Hippocampal formation (tissue), 2 donors: ENCODE results near the gene FBXO36.
"Not testable (repeated sequence)": the region's sequence is repeated elsewhere in the genome, so short reads cannot be mapped to it uniquely, and the experiment has no call there.

Source experiments
- DNase-seq, 2 donors: peaks; one replicate each; lab custom pipeline; 2025; lab: John Stamatoyannopoulos, UW

The FBXO36 gene, protein sequence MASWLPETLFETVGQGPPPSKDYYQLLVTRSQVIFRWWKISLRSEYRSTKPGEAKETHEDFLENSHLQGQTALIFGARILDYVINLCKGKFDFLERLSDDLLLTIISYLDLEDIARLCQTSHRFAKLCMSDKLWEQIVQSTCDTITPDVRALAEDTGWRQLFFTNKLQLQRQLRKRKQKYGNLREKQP

DNA sequence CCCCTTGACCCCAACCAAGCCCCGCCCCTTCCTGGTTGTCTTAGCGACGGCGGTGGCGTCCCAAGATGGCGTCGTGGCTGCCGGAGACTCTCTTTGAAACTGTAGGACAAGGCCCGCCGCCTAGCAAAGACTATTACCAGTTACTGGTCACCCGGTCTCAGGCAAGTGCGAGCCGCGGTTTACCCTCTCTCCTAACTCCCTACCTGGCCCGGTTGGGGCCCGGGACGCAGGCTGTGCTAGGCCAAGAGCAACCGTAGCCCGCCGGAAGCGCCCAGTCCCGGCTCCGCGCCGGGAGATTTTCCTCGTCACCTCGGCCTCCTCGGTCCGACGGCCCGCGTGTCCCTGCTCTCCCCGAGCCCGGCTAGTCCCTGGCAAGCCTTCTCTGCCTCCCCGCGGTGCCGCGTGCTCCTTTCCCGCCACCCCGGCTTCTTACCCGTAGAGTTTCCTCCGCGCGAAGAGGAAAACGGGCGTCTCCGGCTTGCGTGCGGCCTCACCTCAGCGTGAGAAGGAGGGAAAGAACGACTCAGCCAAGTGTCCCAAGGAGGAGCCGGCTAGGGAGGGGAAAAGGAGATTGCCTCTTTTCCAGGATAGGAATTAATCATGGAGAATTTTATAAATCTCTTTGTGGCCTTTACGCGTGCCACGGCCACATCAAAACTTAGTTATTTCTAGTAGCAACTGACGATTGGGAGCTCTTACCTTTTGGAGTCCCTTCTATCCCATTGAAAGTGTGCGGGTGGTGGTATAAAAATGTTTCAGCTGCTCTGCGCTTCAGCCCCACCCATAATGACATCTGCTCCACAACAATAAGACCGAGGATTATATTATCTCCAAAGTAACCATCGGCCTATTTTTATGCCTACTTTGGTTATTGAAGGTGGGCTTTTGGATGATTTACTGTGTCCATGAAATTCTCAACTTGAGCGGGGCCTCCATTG, at the start of gene FBXO36:
Gene FBXO36, plus strand, starts transcription at position 55 of the 938 bp plus-strand sequence. Its CDS starts 11 bp downstream, at position 66.
- peak in 1 of 2 donors; percentile 92 for DNase-seq

DNA sequence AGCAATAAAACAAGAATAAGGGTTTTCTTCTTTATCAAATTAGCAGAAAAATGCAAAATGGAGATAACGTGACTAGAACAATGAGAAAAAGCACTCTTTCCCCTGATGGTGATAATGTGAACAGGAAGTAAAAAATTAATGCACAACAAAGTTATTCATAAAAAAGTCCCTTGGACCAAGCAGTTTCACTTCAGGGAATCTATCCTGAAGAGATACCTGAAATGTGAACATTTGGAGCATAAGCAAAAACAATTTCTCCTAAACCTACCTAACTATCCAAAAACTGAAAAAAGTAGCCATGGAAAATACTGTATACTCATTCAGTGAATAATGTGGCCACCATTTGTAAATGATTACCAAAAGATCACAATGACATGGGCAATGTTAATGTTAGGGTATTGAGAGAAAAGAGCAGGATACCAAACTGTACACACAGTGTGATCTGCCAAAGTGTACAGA, 49.2 kb upstream of the FBXO36 start:
- DNase-seq = no peak

DNA sequence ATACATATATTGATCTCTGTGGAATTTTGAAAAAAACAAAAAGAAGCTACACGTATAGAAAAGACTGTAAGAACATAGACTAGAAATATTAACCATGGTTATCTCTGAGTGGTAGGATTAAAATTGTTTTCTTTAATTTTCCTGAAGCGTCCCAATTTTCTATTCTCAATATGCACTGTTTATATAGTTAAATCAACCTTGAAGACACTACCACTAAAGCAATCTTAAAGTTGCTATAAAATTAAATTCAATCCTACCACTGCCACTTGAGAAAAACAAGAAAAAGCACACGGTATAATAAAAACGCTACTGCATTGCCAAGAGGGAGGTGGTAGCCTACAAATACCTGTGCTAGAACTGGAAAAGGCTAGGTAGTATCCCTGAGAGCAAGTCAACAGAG, 47.7 kb upstream of the FBXO36 start:
- no peak for DNase-seq

DNA sequence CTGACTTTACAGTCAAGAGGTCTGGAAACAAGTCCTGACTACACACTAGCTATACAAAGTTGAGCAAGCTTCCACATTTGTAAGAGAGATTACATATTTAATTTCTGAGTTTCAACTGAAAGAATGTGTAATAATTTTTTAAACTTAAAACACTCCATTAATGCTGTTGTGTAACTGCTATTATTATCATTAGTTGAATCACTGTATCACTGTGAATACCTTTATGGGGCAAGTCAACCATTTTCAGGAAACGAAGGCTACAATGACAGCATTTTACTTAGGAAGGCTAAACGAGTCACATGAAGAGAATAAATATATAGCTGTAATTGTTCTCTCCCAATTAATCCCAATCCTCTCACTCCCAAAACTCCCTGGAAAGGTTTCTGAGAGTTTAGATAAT, 46.8 kb upstream of the FBXO36 start:
- DNase-seq = no peak

DNA sequence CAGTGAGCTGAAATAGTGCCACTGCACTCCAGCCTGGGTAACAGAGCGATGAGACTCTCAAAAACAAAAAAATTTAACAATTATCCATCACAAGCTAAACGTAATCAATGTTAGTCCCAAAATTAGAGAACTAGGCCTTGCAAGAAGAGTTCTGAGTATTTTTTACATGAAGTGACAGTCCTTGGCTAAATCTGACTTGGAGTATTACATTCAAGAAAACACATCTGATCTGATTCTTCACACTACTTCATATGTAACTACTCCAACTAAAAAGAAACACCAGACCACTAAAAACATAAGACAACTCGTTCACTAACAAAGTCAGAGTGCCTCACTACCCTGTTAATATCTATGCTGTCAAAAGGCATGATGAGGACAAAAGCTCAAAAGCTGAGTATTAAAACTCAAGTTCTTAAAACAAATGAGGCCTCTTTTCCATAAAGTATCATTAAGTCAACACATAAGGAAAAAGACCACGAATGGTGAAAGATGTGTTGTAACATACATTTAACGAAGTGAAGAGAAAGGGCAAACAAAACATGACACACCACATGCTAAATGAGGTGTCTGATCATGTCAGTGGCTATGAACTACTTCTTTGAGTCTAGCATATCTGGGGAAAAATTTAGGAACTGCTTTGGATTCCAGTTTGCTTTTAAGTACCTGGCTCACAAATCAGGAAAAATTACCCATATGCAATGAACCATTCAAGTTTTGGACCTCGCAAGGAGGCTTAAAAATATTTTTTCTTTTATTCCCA, 42.9 kb upstream of the FBXO36 start:
- DNase-seq = no peak

DNA sequence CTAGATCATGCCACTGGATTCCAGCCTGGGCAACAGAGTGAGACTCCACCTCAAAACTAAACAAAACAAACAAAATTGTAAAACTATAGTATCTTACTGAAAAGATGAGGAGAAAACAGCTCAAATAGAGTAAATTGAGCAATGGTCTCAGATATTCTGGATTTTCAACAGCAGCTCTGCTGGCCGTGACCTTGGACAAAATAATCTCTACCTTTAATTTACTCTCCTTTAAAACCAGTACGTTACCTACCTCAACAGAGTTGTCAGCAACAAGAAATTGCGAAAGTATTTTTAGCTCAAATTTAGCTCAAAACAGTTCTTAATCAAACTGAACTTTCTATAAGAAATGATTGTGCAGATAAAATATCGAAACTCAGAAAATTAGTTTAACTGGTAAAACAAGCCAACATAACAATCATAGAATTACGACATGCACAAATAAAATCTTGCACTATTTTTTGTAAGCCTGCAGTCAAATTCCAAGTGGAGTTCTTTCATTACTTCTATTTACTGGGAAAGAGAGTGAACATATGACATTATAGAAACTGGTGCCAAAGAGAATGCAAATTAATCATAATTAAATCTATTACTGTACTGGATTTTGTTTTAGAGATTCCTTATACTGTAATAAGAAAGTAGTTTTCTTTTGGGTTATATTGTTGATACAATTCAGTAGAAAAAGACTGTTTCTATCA, 41.3 kb upstream of the FBXO36 start:
- no peak for DNase-seq

DNA sequence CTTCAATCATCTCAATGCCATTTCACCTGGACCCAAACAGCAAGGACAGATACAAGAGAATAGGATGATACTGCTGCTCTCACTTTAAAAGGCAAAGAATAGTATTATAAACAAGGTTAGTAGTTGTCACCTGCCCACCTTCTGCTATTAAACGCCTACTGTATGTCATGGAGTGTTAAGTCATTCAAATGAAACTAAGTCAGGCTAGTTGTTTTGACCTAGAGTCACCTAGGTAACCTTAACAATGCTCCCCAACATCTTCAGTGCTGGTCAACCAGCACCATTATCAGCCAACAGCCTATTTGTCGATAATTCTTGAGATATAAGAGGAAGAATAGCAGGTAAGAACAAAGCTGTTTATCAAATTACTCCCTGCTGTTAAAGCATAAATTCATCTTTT, 39.7 kb upstream of the FBXO36 start:
- DNase-seq = no peak

DNA sequence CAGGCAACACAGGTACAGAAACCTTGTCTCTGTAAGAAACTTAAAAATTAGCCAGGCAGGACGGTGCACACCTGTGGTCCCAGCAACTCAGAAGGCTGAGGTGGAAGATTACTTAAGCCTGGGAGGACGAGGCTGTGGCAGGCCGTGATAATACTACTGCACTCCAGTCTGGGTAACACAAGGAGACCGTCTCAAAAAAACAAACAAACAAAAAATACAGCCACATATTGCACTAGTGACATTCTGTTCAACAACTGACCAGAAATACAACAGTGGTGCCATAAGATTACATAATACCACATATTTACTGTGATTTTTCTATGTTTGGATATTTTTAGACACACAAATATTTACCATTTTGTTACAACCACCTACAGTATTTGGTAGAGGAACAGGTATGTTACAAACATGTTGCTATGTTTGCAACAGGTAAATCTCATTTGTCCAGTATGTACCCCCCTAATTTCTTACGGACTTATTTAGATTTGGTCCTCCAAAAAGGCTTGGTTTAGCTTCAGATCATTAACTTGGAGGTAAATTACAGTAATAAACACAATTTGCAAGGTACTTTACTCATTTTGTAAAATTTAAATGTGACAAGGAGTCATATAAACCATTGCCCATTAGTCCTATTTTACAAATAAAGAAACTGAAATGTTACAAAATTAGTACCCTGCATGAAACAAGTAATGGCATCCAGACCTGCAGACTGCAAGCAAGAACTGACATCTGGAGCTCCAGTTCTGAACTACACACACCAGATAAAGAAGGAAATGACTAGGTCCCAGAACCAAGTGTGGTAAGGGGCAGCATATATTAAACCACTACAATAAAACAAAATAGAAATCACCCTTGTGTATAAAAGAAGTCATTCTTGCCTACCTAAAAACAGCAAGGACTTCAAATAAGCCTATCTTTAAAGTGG, 37.3 kb upstream of the FBXO36 start:
- no peak for DNase-seq

DNA sequence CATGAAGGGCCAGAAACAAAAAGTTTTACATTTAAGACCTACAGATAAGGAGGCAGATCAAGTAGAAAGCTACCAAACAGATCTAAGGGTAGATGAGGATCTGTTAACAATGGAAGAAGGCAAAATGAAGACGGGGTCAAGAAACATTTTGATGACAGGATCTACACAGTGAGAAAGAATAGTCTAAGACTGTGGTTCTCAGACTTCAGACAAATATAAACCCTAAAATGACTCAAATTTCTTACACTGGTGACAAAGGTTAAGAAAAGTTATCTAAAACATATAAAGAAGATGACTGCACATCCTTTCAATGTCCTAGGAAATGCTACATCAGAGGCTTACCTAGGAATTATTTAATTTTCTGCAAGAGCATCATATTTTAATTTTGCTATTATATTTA, 34.9 kb upstream of the FBXO36 start:
- DNase-seq = no peak

DNA sequence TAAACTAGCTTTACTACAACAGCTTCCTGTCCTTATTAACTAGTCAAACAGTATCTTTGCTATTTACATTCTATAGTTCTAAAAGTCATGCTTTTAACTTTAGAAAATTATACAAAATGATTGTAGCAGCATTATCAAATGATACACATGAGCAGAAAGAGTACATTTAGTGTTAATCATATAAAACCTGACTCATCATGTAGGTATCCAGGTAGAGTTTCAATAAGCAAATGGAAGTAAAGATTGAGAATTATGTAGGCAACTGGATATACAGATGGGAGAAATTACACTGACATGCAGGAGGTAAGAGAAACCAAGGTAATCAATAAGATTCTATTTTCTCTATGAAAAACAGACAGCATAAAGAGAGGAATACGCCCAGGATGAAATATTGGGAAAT, 34.3 kb upstream of the FBXO36 start:
- DNase-seq = no peak

DNA sequence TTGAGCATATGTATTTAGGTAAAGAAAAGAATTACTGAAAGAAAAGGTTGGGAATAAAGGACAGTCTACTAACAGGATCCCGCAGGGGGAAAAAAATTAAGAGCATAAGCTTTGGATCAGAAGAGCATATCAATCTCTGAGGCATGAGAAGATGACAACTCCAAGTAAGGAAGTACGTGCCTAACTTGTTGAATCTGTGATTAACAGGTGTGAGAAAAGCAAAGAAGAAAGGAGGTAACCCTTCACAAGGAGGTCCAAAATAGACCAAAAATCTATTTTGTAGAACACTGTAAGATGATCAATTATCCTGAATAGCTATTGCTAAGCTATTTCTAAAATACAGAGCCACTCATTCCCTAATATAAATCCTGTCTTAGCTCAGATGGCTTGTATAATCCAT, 33.3 kb upstream of the FBXO36 start:
- no peak for DNase-seq

DNA sequence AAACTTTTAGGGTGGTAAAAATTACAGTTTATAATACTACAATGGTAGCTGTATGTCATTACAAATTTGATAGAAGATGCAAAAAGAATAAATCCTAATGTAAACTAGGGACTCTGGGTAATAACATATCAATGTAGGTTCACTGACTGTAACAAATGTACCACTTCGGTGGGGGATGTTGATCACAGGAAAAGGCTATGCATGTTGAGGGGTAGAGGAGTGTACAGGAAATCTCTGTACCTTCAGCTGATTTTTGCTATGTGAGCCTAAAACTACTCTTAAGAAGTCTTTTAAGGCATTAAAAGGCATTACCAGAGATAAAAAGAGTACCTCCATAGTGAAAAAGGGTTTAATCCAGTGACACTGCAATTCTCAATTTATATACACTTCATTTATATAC, 25.4 kb upstream of the FBXO36 start:
- no peak for DNase-seq

DNA sequence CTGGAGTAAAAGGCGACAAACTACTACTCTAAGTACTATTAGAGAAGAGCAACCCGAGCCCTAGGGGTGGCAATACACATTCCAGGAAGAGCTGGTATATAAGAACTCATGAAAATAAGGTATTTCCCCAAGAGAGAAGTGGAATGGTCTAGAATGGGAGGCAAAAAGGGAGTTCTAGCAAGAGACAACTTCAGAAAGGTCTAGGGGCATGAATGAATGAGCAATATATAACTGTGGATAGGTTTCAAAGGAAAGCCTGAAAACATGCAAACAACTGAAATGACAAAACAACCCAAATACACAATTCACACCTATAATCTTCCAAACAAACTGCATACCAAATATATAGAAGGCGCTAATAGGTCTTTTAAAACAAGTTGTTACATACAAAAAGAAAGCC, 22.7 kb upstream of the FBXO36 start:
- no peak for DNase-seq

DNA sequence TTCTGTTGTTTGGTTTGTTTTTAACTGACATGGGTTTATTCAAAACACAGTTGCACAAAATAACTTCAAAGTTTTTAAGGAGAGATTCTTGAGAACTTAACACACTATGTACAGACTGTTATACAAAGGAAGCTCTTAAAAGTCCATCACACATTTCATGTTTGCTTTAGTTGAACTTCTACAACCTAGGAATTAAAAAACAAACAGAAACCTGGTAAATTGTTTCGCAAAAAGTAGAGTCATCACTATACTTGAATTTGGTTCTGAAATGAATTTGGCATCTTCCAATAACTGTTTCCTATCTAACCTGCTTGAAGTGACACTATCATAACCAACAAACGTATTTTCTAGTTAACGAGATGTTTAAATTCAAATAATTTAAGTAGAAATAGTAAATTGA, 22.3 kb upstream of the FBXO36 start:
- no peak for DNase-seq

DNA sequence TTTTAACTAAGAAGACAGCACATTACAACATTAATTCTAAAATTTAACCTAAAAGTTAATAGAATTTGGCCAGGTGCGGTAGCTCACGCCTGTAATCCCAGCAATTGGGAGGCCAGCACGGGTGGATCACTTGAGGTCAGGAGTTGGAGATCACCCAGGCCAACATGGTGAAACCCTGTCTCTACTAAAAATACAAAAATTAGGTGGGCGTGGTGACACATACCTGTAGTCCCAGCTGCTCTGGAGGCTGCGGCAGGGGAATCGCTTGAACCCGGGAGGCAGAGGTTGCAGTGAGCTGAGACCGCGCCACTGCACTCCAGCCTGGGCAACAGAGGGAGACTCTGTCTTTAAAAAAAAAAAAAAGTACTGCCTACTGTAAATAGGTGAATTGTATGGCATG, 21.8 kb upstream of the FBXO36 start:
- not testable (repeated sequence) for DNase-seq

DNA sequence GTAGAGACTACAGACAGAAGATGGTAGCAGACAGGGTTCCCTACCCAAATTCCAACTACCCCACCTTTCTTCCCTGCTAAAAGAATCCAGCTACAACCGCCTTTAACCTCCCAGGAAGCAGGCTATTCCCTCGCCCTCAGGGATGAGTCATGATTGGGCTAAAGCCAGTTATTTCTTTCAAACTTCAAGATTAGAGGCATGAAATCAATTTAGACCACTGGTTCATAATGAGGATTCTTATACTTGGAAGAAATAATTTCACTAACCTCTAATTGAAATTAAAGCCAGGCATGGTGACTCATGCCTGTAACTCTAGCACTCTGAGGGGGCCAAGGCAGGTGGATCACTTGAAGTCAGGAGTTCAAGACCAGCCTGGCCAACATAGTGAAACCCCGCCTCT, 20.5 kb upstream of the FBXO36 start:
- no peak for DNase-seq

DNA sequence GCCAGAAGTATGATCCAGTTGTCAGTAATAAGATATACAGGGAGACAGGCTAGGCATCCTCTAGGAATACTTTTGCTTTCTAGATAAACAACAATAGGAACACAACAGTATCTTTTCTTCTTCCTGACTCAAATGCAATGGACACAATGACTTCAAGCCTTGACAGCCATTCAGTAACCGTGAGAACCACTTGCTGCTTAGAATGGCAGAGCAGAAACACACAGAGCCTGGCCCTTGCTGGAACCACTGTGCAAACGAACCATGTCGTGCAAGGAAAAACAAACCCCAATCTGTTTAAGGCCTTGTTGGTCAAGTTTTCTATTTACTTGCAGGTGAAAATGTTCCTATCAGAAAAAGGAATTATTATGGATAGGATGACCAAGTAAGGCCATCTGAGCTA, 19.3 kb upstream of the FBXO36 start:
- DNase-seq = no peak

DNA sequence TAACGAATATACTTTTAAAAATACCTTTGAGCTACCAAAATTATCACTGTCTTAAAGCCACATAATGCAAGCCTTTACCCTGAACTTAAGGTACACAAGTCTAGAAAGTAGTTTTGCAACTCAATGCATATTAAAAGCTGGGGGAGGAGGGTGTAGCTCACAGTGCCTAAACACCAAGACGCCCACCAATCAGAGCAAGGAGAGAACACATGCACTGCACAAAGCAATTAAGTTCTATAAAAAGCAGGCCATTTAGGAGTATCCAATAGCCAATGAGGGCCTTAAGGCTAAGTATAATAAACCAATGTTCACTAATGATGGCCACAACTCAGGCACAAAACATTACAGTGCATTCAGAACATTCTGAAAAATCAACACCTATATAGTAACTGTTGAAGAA, 16.7 kb upstream of the FBXO36 start:
- no peak for DNase-seq

DNA sequence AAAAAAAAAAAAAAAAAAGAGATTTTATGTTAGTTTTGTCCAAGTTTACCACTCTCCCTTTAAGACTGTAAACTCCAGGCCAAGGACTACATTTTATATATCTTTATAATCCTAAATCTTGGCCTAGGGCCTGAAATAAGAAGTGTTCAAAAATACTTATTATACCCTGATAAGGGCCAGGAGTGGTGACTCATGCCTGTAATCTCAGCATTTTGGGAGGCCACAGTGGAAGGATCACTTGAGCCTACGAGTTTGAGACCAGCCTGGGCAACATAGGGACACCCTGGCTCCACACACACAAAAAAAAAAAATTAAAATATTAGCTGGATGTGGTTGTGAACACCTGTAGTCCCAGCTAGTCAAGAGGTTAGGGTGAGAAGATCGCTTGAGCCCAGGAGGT, 13.2 kb upstream of the FBXO36 start:
- no peak for DNase-seq

DNA sequence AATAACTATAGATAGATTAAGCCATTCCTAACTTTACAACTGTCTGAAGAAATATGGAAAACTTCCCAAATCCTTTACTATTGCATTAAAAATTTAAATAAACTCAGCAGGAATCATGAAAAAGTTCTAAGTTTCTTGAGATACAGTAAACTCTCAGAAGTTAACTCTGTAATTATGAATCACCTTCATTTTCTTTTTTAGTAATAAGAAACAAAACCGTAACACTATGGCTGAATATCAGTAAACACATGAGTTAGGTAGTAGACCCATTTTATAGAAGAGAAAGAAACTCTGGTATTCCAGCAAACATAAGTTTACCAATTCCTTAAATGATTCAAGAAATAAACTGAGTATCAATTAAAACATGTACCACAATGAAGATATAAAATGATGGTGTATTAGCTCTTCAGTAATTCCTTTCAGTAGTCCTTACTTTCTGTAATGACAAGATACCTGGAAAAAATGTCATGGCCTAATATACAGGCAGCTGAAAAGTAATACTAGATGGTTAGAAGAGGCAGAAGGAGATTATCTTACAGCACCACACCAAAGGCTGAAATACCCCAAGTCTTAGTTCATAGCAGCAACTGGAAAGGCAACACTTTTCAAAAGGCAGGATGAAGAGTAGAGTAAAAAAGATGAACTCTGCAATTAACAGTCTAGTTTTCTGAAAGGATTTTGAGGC, 12.0 kb upstream of the FBXO36 start:
- no peak for DNase-seq
